Measurements from ENCODE around the gene MGAT5B.

MGAT5B gene

GRCh38 chr17:76946111-76946771 lies 78.0 kb downstream of the MGAT5B start:
- in situ Hi-C loops (cut with HindIII; ENCODE audit: low sequenced_read_pairs) = no loop called here

- in situ Hi-C loops (cut with HindIII; ENCODE audit: low sequenced_read_pairs) = no loop called here
Measured at GRCh38 chr17:76946772-76947135, 78.5 kb downstream of the MGAT5B start.

- in situ Hi-C loops (cut with HindIII; ENCODE audit: low sequenced_read_pairs) = no loop called here
Measured at GRCh38 chr17:76947309-76947708, 79.1 kb downstream of the MGAT5B start.

GRCh38 chr17:76947771-76948170 lies 79.6 kb downstream of the MGAT5B start:
- in situ Hi-C loops (cut with HindIII; ENCODE audit: low sequenced_read_pairs) = no loop called here

- in situ Hi-C loops (cut with HindIII; ENCODE audit: low sequenced_read_pairs) = no loop called here
Measured at GRCh38 chr17:76948301-76948700, 80.1 kb downstream of the MGAT5B start.

GRCh38 chr17:76948726-76949342 lies 80.6 kb downstream of the MGAT5B start:
- in situ Hi-C loops (cut with HindIII; ENCODE audit: low sequenced_read_pairs) = no loop called here

GRCh38 chr17:76949913-76950695 lies 81.9 kb downstream of the MGAT5B start:
- in situ Hi-C loops (cut with HindIII; ENCODE audit: low sequenced_read_pairs) = no loop called here

- in situ Hi-C loops (cut with HindIII; ENCODE audit: low sequenced_read_pairs) = no loop called here
Measured at GRCh38 chr17:76951375-76951905, 83.2 kb downstream of the MGAT5B start.

- in situ Hi-C loops (cut with HindIII; ENCODE audit: low sequenced_read_pairs) = no loop called here
Measured at GRCh38 chr17:76952402-76952801, 84.2 kb downstream of the MGAT5B start.

- in situ Hi-C loops (cut with HindIII; ENCODE audit: low sequenced_read_pairs) = no loop called here
Measured at GRCh38 chr17:76953066-76953465, 84.9 kb downstream of the MGAT5B start.

- in situ Hi-C loops (cut with HindIII; ENCODE audit: low sequenced_read_pairs) = no loop called here
Measured at GRCh38 chr17:76953946-76954345, 85.7 kb downstream of the MGAT5B start.

GRCh38 chr17:76955191-76955590 lies 87.0 kb downstream of the MGAT5B start:
- in situ Hi-C loops (cut with HindIII; ENCODE audit: low sequenced_read_pairs) = no loop called here

- in situ Hi-C loops (cut with HindIII; ENCODE audit: low sequenced_read_pairs) = no loop called here
Measured at GRCh38 chr17:76956846-76957540, 88.8 kb downstream of the MGAT5B start.

- in situ Hi-C loops (cut with HindIII; ENCODE audit: low sequenced_read_pairs) = no loop called here
Measured at GRCh38 chr17:76957678-76958464, 89.7 kb downstream of the MGAT5B start.

GRCh38 chr17:76958974-76959373 lies 90.8 kb downstream of the MGAT5B start:
- in situ Hi-C loops (cut with HindIII; ENCODE audit: low sequenced_read_pairs) = no loop called here

GRCh38 chr17:76961869-76962268 lies 93.7 kb downstream of the MGAT5B start:
- in situ Hi-C loops (cut with HindIII; ENCODE audit: low sequenced_read_pairs) = no loop called here

- in situ Hi-C loops (cut with HindIII; ENCODE audit: low sequenced_read_pairs) = no loop called here
Measured at GRCh38 chr17:76962858-76963257, 94.7 kb downstream of the MGAT5B start.

- in situ Hi-C loops (cut with HindIII; ENCODE audit: low sequenced_read_pairs) = loop anchor here (5.0 kb wide), 1 partner anchor 84 kb away; no protein-coding TSS in a partner anchor
Measured at GRCh38 chr17:76966016-76966415, 97.8 kb downstream of the MGAT5B start.

GRCh38 chr17:76966486-76967181 lies 98.4 kb downstream of the MGAT5B start:
- in situ Hi-C loops (cut with HindIII; ENCODE audit: low sequenced_read_pairs) = loop anchor here (5.0 kb wide), 1 partner anchor 84 kb away; no protein-coding TSS in a partner anchor

GRCh38 chr17:76967762-76968161 lies 99.6 kb downstream of the MGAT5B start:
- in situ Hi-C loops (cut with HindIII; ENCODE audit: low sequenced_read_pairs) = loop anchor here (5.0 kb wide), 1 partner anchor 85 kb away; no protein-coding TSS in a partner anchor

Measured in endothelial cell of hepatic sinusoid (primary cell).